AG08396 (cell line): Measurements from ENCODE around the gene HNRNPA0.

ENCODE experiments used
- DNase-seq: peaks from one replicate; pipeline ENCODE4 v3.0.0; 2012; ENCODE audit warnings: low spot score, mixed read lengths

The HNRNPA0 gene

DNA sequence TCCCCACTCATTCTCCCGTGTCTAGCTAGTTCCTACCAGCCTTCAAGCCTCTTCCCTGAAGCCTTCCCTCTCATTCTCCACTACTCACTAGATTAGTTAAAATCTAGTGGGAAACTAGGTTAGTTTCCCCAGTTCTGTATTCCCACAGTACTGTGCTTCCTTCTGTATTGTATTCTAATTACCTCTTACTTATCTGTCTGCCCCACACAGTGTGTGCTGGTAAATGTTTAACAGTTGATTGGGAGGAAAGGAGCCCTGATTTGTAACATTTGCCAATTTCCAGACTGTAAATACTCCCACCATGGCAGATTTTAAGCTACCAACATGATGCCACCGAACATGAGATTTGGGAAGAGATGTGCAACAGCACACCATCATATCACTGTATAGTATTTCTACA is 26.5 kb downstream of the HNRNPA0 start:
- DNase-seq: no peak

DNA sequence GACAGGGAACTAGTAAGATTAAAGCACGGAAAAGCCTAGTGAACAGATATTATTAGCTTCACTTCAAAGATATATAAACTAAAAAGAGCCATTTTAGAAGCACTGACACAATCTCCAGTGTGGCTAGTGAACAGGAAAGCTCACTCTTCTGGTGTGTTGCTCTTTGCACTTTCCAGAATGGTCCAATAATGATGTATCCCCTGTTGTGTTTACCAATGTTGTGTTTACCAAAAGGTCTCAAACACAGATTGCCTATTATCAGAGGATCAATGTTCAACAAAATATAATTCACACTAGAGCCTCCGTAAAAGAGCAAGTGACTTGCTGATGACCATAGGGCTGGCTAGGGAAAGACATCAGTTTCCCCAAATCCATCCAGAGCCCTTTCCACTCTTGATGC is 29.9 kb downstream of the HNRNPA0 start:
- no peak for DNase-seq

DNA sequence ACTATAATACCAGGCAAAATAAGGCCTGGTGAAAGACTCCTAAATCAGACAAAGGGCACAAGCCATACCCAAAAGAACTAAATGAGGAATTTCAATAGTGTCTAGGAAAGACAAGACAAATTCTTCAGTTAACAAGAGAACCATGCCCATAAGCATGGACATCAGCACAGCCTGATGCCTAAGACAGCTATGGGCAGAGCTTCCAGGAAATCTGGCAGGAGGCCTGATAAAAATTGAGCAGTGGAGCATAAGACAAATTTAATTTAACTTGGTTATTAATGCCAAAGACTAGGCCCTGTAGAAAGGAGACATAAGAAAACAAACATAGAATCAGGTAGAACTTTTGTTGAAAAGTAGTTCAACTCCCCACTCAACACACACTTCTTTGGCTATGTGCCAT is 35.6 kb downstream of the HNRNPA0 start:
- no peak for DNase-seq

DNA sequence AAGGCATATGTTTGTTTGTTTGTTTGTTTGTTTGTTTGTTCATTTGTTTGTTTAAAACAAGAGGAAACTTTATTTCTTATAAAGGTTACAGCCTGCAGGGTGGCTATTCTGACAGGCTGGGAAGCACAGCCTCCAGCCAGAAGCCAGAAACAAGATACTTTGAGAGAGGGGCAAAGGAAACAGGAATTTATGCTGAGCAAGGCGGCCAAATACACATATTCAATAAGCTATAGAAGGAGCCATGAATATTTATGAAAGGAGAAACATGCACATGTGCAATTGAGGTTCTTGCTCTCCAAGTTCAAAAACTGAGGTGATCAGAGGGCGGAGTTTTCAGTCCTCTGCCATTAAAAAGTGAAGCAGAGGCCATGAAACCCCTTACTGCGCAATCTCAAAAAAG is 37.8 kb downstream of the HNRNPA0 start:
- no peak for DNase-seq

DNA sequence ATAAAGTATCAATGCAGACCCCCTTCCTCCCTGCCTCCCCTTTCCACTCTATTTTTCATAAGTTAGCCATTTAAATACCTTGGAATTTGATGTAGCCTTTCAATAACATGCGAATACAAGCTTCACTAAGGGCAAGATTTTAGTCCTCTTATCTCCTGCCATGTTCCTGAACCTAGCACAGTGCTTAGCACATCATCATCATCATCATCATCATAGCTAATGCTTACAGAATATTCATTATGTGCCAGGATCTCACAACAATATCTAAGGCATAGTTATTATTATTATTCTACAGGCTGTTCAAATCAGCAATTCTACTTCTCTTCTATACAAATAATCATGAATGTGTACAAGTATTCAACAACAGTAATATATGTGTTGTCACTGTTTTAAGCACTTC is 38.7 kb downstream of the HNRNPA0 start:
- no peak for DNase-seq

DNA sequence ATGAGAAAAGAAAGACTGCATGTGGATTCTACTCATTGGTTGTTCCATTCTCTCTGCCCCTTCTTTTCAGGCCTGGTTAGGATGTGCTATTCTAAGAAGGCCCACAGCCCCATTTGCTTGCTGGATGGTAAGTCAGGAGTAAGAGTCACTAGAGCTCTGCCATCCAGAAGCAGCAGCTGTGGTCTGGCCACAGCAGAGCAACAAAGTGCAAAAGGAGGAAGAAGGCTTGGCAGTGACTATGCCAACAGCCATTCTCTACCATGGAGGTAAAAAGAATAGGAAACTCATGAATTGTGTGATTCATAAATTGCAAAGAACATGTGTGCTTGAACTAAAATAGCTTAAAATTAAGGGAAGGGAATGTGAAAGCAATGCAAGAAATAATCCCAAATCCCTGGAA is 39.2 kb downstream of the HNRNPA0 start:
- no peak for DNase-seq

DNA sequence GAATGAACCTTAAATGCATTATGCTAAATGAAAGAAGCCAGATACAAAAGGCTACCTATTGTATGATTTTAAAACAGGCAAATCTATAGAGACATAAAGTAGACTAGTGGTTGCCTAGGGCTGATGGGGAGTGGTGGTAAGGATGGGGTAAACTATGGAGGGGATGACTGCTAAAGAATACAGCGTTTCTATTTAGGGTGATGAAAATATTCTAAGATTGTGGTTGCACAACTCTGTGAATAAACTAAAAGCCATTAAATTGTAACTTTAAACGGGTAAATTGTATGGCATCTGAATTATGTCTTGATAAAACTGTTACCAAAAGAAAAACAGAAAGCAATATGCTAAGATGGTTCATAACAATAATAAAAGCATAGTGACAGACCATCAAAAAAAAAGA is 39.7 kb downstream of the HNRNPA0 start:
- DNase-seq: no peak

DNA sequence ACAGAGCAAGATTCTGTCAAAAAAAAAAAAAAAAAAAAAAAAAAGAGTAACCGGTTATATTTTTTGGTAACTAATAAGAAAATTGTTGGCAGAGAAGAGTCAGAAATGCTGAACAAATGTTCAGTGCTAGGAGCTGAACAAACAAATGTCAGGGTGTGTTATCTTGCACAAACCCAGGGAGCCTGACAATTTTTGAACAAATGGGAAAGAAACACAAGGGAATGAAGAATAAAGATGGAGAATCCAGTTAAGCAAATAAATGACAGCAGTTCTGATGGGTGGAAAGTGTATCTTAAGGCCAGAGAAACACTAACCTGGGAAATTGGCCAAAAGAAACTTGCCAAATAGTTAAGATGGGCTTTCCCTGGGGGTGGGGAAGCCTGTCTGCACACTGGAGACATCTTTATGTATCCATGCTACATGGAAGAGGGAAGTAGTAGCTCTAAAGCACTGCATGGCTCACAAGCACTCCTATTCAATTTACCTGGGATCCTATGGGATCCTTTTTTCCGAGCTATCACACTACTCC is 42.0 kb downstream of the HNRNPA0 start:
- no peak for DNase-seq

DNA sequence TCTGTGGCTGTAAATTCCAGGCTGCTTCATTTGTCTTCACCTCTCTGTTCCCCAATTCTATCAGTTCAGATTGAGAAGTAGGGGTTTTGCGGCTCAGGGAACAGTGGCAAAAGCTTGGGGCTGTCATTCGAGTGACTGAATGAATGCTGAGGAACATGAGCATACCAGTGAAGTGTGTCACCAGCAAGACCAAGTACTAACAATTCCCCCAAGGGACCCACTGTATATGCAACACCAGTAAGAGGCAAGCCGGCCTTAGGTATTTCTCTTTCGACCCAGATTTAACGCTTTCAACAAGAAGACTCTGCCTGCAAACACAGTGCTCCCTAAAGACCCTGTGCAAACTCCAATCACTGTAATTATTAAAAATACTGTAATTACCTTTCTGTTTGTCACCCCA is 44.1 kb downstream of the HNRNPA0 start:
- DNase-seq: no peak

DNA sequence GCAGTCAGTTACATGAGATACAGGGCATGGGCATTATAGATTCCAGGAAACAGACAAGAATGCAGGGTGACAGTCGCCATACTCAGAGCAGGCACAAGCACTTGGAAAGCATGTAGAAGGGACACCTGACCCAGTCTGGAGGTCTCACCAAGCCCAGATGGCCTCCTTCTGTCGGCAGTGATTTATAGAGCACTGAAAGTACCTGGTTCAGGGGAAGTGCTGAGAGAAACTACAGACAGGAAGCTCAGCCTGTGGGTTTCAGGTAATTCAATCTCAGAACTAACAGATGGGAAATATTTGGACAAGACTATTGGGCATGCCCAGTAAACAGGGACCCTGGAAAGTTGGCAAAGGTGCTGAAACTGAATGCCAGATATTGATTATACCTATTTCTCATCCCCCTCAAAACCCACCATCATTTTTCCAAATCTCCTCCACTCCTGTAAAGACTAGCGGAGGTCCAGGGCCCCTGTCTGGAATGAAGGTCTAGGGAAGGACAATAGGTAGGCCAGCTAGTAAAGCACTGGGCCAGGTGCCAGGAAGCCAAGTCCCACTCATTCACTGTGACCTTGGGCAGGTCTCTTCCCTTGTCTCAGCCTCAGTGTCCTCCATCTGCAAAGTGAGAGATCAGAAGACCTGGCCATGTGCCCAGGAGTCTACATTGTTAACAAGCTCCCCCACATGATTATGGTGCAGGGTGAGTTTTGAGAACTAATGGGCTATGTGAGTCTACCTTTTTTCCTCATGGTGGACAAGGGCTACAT is 45.2 kb downstream of the HNRNPA0 start:
- DNase-seq: no peak

DNA sequence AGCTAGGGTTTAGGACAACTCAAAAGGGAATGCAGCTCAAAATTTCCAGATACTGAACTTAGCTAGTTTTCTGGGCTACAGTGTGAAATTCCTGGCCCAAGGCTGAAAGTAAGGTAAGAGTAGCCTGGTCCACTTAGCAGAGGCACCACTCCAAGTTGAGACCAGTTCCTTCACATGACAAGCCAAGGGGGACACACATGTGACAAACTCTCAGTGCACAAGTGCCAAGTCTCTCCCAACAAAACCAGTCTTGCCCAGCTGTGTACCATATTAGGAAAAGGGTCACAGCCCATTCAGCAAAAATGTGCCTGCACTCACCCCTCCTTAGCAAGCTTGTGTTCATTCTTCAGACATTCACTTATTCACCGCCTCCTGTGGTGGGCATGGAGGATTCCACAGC is 46.1 kb downstream of the HNRNPA0 start:
- no peak for DNase-seq

DNA sequence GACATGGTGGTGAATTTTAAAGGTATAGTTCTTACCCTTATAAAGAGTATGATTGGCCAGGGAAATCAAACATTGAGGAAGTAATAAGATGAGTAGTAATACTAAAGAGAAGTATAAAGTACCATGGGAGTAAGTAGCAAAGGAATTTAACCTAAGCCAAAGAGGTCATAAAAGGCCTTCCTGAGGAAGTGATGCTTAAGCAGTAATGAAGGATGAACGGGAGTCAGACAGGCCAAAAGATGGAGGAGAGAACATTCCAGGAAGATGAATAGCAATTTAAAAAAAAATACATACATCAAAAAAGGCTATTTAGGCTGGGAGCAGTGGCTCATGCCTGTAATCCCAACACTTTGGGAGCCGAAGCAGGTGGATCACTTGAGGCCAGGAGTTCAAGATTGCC is 47.3 kb downstream of the HNRNPA0 start:
- DNase-seq: no peak

DNA sequence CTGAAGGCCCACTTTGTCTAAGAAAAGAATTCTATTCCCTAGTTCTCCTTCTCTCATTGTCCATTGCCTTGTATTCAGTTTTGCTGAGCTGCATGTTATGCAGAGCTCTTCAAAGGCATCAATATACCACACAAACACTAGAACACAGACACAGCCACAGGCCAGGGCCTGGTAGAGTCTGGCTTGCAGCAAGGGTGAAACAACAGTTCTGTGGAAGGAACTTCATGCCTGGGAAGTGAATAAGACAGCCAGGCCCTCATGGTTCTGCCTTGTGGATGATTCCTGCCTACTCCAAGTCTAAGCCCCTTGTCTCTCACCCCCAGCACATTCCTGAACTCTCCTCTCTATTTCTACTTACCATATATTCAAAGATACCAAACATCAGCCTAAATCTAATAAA is 49.1 kb downstream of the HNRNPA0 start:
- no peak for DNase-seq

DNA sequence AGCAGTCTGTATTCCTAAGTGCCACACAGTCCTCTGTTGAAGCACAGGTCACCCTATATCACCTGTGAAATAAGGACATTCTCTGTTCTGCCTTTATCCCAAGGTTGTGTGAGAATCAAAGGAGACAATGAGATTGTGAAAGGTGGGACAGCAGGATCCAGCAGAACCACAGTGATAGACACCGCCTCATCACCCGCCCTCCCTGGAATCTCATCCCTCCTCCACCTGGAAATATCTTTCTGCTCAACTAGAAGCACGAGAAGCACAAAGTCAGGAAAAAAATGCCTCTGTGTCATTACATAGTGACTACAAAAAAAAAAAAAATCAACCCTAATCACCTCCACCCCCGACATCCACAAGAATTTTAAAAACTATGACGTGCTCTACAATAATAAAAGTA is 50.6 kb downstream of the HNRNPA0 start:
- DNase-seq: no peak

DNA sequence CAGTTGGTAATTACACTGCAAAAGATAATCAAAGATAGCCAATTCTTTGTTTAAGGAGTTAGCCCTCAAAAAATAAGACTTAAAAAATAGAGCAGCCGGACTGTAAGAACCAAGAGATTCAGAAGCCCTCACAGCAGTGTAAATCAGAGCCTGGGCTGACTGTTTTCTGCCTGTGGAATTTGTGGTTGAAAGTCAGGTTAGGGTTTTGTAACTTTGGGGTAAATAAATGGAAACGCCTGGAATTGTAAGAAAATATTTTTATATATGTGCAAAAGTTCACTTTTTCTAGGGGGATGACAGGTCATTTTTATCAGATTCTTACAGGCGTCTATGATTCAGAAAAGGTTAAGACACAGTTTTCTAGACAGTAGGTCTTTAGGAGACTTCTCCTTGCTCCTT is 53.9 kb downstream of the HNRNPA0 start:
- no peak for DNase-seq

DNA sequence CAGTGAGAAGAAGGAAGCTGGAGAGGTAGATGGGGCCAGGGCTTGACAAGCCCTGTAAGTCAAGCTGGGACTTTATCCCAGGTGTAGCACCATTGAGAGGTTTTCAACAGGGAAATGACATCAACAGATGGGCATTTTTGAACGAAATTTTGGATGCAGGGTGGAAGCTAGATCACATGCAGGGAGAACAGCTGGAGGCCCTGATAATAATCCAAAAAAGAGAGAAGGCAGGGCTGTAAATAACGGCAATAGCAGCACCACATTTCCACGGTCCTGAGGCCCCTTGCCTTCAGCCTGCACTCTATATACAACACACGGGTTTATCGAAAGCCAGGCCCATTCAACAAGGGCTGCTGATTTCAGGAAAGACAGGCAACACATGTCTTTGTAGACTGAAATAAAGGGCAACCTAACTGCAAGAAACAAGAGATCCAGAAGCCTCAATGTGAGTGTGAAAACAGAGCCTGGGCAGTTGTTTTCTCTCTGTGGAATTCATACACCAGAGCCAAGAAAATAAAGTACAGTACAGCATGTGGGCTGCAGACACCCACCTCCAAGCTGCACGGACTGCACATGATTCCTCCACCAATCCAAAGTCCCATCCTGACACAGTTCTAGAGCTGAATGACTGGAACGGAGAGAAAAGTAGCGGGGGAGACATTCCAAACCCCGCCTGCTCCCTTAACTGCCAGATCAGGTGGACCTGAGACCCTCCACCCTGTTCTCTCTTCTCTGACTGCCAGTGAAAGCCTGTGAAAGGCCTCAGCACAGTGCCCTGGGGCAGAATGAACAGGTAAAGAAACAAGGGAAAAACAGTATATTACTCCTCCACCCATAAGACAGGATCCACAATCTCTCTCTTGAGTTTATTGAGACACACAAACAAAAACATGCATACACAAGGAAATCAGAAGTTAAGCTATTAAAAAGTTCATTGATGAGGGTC is 54.6 kb downstream of the HNRNPA0 start:
- DNase-seq: no peak

DNA sequence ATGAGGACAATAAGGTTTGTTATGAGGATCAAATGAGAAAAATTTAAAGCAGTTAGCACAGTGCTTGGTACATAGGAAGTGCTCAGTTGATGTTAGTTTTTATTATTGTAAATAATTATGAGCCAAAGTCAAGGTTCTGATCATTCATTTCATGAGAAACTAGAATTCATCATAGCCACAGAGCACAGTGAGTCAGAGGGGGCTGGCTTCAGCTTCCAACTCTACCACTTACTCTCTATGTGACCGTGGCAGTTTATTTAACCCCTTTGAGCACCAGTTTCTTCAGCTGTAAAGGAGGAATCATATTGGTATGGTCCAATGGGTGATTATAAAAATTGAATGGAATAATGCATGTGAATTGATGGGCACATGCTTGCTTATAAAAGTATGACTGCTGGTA is 57.7 kb downstream of the HNRNPA0 start:
- DNase-seq: no peak

DNA sequence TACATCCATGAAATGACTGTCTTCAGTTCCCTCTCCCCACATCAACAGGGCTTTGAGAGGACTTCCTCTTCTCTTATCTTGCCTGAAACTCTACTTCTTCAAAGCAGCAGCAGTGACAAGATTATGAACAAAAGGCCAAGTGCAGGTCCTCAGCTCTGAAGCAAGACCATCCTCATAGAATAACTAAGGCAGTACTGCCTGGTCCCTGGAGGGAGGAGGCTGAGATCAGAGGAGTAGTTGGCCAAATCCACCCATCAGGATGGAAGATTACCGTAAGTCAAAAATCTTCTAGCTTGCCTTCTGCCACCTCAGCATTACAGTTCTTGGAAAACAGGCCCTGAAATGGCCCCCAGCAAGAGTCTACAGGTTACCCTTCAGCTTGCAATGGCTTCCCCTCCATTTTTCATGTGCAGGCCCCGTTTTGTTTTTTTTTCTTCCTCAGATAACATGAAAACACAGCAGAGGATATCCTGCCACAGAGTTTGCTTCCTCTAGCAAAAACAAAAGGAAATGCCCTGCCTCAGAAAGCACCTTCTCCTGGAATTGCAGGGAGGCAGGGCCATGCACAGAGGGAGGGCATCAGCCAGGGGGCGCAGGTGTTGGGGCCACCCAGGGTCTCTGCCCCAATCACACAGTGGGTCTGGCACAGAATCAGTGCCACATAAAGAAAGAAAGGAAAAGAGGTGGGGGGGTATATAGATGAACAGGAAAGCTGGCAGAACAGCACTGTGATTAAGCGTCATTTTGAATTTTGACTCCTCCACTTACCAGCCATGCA is 58.3 kb downstream of the HNRNPA0 start:
- no peak for DNase-seq
